ENCODE data around the gene ZNF524.

The ZNF524 gene

GRCh38 chr19:55584871-55585270 is 15.2 kb upstream of the ZNF524 start:
- no peak for TF ChIP-seq CTCF (IDR thresholded peaks at IDR 0.05; ENCODE audit: borderline replicate concordance, insufficient read depth, low read depth, low read length)
- H3K4me3 ChIP-seq (ENCODE audit: low read depth, low read length) = no peak overlapping the region

DNA sequence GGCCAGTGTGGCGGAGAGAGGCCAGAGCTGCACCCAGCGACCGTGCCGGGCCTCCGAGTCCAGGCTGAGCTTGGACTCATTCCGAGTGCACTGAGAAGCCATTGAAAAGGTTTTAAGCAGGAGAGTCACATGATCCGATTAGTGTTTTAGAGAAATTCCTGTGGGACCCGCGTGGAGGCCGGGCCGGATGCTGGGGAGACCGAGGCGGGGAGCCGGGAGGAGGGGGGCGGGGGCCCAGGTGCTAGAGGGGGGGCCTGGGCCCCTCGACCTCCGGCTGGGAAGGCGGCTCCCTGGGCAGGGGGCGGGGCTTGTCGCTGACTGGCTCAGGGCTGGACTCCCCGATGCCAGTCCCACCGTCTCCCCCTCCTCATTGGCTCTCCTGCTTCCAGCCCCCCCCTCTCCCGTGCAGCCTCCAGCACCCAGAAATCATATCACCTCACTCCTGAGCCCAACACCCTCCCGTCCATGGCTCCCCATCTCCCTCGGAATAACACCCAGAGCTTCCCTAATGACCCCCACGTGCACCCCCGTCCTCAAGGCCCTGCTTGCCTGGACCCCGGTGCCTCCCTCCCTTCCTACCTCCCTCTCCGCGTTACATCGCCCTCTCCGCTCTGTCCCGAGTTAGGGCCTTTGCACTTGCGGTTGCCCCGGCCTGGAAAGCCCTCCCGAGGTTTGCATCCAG is 14.3 kb upstream of the ZNF524 start:
- no peak for TF ChIP-seq CTCF (IDR thresholded peaks at IDR 0.05; ENCODE audit: borderline replicate concordance, insufficient read depth, low read depth, low read length)

GRCh38 chr19:55586976-55587668 is 13.0 kb upstream of the ZNF524 start:
- H3K4me3 ChIP-seq (ENCODE audit: low read depth, low read length) = no peak overlapping the region
- no peak for TF ChIP-seq CTCF (IDR thresholded peaks at IDR 0.05; ENCODE audit: borderline replicate concordance, insufficient read depth, low read depth, low read length)

More for the DNA sequence above, 14.3 kb upstream of the ZNF524 start:
- no peak overlapping the region for H3K4me3 ChIP-seq (ENCODE audit: low read depth, low read length)

- no peak overlapping the region for H3K4me3 ChIP-seq (ENCODE audit: low read depth, low read length)
- TF ChIP-seq CTCF (IDR thresholded peaks at IDR 0.05; ENCODE audit: borderline replicate concordance, insufficient read depth, low read depth, low read length) = no peak
Observed at GRCh38 chr19:55588738-55589137, 11.3 kb upstream of the ZNF524 start.

GRCh38 chr19:55590109-55590508 is 10.0 kb upstream of the ZNF524 start:
- TF ChIP-seq CTCF (IDR thresholded peaks at IDR 0.05; ENCODE audit: borderline replicate concordance, insufficient read depth, low read depth, low read length) = no peak
- H3K4me3 ChIP-seq (ENCODE audit: low read depth, low read length) = no peak overlapping the region

GRCh38 chr19:55590617-55591016 is 9.5 kb upstream of the ZNF524 start:
- no peak for TF ChIP-seq CTCF (IDR thresholded peaks at IDR 0.05; ENCODE audit: borderline replicate concordance, insufficient read depth, low read depth, low read length)
- no peak overlapping the region for H3K4me3 ChIP-seq (ENCODE audit: low read depth, low read length)

GRCh38 chr19:55591555-55591954 is 8.5 kb upstream of the ZNF524 start:
- H3K4me3 ChIP-seq (ENCODE audit: low read depth, low read length) = no peak overlapping the region
- no peak for TF ChIP-seq CTCF (IDR thresholded peaks at IDR 0.05; ENCODE audit: borderline replicate concordance, insufficient read depth, low read depth, low read length)

Data from GM12875 (cell line).